GM19035 (cell line): ENCODE results near the gene ATXN1.

Experiments used
- ATAC-seq: cut with Tn5 transposase; IDR thresholded peaks from one replicate; pipeline ENCODE4 v1.9.1; 2021; ENCODE audit not compliant: unreplicated experiment

Gene ATXN1

DNA sequence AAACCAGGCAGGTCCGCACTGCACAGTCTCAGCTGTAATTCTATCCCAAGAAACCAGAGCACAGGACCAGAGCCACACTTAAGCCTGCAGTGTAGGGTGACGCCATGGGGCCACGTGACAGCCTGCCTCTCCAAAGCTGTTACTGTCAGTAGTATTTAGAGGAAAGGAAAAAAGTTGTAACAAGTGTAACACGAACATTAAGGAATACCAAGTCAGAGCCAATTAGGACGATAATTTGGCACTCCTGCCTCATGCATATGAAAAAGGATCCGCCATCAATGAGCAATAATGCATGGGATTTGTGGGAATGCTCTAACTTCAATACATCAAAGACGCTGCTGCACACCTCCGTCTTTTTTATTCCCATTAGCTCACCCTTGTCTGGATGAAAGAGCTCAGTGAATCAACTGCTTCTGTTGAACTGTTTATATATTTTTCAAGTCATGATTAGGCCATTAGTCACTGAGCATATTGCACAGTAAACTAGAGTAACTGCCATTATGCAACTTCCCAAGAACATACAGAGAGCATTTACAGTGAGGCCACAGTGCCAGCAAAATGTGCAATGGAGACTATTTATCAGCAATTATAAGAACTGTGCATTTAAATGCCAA, 79.9 kb downstream of the ATXN1 start:
- ATAC-seq: no peak

DNA sequence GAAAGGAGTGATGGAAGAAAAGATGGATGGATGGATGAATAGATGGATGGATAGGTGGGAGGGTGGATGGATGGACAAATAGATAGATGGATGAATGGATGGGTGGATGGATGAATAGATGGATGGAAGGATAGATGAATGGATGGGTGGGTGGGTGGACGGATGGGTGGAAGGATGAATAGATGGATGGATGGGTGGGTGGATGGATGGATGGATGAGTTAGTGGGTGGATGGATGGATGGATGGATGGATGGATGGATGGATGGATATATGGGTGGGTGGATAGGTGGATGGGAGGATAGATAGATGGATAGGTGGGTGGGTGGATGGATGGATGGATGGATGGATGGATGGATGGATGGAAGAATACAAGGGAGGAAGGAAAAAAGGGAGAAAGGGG, 82.2 kb downstream of the ATXN1 start:
- ATAC-seq: no peak

GRCh38 chr6:16677458-16677857, 83.8 kb downstream of the ATXN1 start:
- no peak for ATAC-seq

GRCh38 chr6:16676978-16677377, 84.3 kb downstream of the ATXN1 start:
- ATAC-seq: no peak

GRCh38 chr6:16676376-16676775, 84.9 kb downstream of the ATXN1 start:
- no peak for ATAC-seq

DNA sequence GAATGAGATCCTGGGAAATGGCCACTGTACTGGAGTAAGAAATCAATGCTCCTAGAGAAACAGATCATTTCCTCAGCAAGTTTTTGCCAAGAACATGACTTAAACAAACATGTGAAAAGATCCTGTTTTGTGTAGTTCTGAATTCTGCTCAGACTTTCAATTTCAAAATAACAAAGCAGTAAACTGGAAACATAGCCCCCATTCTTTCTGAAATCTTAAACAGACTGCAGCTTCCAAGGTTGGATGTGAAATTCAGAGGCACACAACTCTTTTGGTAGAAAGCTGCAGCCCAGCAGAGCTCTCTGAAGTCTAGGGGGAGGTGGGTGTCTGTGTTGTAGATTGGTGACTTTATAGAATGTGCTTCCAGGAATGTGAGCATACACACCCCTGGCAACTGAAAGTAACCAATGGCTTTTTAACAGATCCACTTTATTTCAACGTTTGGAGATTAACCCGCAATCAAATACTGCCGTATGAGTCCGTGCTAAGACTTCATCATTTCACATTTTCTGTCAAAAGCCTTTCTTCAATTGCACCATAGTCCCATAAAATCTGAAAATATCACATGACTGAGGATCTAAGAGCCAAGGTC, 86.4 kb downstream of the ATXN1 start:
- ATAC-seq: no peak

DNA sequence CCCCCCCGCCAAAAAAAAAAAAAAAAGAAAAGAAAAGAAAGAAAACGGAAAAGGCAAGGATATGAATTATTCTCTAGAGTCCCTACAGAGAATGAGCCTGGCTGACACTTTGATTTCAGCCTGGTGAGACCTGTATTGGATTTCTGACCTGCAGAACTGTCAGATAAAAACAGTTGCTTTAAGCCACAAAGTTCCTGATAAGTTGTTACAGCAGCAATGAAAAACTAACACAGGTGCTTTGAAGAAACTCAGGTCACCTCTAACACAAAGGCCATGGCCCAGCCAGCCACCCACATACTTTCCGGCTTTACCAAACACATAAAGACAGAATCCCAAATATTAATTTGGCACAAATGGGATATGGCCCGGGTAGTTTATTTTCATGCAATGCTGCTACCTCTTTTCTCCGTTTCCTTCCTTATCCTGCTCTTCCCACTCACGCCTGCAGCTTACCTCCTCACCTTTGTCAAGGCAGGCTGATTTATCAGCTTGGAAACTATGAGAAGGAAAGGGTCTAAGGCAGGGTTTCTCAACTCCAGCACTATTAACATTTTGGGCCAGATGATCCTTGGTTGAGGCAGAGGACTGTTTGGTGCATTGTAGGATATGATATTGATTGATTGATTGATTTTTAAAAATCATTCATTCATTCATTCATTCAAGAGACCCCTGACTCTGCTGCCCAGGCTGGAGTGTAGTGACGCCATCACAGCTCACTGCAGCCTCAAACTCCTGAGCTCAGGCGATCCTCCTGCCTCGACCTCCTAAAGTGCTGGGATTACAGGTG, 88.1 kb downstream of the ATXN1 start:
- ATAC-seq: no peak

GRCh38 chr6:16671302-16672289, 89.7 kb downstream of the ATXN1 start:
- ATAC-seq: no peak

DNA sequence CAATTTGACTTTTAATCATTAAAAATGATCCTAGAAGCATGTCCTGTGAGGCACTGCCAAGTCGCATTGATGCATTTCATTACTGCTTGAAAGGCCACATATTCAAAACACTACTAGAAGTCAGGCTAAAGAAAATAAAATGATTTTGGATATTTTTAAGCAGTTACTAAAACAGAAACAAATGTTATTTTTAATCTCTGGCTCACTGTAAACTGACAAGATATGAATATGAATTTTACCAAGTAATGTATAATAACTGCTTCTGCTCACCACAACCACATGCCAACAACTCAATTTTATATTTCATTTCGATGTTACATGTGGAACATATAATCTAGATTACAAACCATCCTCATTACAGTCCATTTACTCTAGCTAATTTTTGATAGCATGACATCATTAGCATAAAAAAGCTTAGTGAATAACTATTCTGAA, 90.6 kb downstream of the ATXN1 start:
- ATAC-seq: no peak

GRCh38 chr6:16670183-16670582, 91.1 kb downstream of the ATXN1 start:
- no peak for ATAC-seq

- no peak for ATAC-seq
These were observed 92.0 kb downstream of the ATXN1 start for GRCh38 chr6:16669227-16669626.

DNA sequence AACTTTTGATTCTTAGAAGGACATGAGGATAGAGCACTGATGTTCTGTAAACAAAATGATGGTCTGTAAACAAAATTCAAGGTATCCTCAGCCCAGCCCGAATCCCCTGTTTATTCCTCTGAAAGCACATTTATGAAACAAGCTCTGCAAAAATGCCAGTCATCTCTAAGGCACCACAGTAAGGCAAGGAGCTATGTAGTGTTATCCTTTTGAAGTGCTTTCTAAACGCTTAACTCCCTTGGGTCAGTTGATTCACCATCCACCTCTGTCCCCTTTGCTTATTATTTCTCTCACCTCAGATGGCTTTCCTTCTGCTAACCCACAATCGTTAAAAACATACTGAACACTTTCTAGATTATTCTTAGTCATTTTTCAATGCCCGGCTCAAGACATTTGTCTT, 93.8 kb downstream of the ATXN1 start:
- no peak for ATAC-seq

GRCh38 chr6:16665992-16666391, 95.3 kb downstream of the ATXN1 start:
- ATAC-seq: no peak

- no peak for ATAC-seq
These were observed 96.1 kb downstream of the ATXN1 start for GRCh38 chr6:16665182-16665581.

DNA sequence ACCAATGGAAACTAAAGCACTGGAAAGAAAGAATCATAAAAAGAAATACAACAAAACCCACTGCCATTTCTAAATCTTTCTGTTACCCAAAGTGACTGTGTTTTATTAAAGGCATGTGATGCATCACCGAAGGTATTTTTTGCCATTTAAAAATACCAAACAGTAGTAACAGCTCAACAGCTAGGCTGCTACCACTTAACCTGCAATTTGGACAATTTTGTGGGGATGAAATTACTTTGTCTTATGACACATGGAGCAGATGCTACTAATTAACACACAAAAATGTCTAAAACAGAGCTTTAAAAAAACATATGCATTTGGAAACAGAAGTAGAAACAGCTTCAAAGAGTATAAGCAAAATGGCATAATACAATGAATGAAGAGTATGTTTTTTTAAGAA, 97.4 kb downstream of the ATXN1 start:
- no peak for ATAC-seq

GRCh38 chr6:16660157-16660497, 101.1 kb downstream of the ATXN1 start:
- ATAC-seq: no peak

GRCh38 chr6:16659466-16660156, 101.6 kb downstream of the ATXN1 start:
- no peak for ATAC-seq

DNA sequence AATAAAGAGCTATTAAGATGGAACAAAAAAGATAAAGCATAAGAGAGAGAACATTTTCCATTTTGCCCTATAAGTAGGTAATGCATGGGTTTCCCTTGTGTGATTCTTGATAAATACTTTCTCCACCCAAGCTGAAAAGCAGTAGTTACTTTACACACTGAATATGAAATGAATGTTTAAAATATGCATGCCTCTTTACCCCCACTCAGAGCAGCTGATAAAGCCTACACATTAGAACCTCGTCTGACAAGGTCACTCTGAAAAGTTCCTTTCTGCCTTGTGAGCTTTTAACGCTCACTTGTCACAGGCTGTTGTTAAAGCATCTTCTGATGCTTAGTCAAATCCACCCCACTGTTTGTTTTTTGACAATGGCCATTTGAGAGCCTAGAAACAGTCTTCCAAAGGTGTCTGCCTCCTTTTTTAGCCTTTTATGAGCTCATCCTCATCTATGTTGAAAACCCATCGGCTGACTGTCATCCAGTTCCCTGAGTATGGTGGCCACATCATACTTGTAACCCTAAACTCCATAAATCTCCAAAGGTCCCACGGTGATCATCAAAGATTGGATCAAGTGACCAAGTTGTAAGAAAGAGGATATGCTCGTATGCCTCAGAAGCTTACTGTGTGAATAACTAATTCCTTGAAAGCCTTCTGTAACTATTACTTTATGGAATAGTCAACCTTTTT, 102.8 kb downstream of the ATXN1 start:
- ATAC-seq: no peak

- peak; percentile 62 for ATAC-seq
These were observed 103.5 kb downstream of the ATXN1 start for GRCh38 chr6:16657768-16658167.

GRCh38 chr6:16656451-16656850, 104.8 kb downstream of the ATXN1 start:
- no peak for ATAC-seq
